Measurements from ENCODE around the gene ATP2C2. TPM values are rescaled to one million over a fixed set of nuclear protein-coding genes. Genes with fewer than 3 reads are reported as not detected.

Gene ATP2C2
- polyA plus RNA-seq, 4 donors: 4.0 to 45.7 (median 15.6) TPM

- no peaks in the 10 kb centered on the region for H3K4me1 ChIP-seq (ENCODE audit: control insufficient read depth in 3 of 3, insufficient read depth in 2 of 3, low read depth in 1 of 3, low read length in 2 of 3)
- no peaks in the 10 kb centered on the region for H3K27me3 ChIP-seq (ENCODE audit: control insufficient read depth in 3 of 3, insufficient read depth in 3 of 3, low read length in 3 of 3)
- 85 to 93% (median 88%) methylated on average over 33 of the region's 33 CpGs for whole genome bisulfite sequencing, 3 donors
- DNase-seq (no peak), FAIRE-seq (no peak)
- H3K4me3 ChIP-seq (ENCODE audit: low read depth in 1 of 3, low read length in 3 of 3): no peak overlapping the region
- H3K9me3 ChIP-seq (ENCODE audit: control insufficient read depth in 2 of 2, insufficient read depth in 1 of 2, low read depth in 1 of 2, low read length in 1 of 2): no peaks in the 10 kb centered on the region
- H3K36me3 ChIP-seq (ENCODE audit: control insufficient read depth in 3 of 3, insufficient read depth in 2 of 3, low read depth in 1 of 3, low read length in 3 of 3): peaks cover 5 to 68% (median 8%) of the 10 kb centered on the region in 3 donors
- H3K27ac ChIP-seq (ENCODE audit: low read depth in 1 of 3, low read length in 2 of 3): no peak overlapping the region
These were observed 113.9 kb downstream of the ATP2C2 start for GRCh38 chr16:84482001-84482891.

DNA sequence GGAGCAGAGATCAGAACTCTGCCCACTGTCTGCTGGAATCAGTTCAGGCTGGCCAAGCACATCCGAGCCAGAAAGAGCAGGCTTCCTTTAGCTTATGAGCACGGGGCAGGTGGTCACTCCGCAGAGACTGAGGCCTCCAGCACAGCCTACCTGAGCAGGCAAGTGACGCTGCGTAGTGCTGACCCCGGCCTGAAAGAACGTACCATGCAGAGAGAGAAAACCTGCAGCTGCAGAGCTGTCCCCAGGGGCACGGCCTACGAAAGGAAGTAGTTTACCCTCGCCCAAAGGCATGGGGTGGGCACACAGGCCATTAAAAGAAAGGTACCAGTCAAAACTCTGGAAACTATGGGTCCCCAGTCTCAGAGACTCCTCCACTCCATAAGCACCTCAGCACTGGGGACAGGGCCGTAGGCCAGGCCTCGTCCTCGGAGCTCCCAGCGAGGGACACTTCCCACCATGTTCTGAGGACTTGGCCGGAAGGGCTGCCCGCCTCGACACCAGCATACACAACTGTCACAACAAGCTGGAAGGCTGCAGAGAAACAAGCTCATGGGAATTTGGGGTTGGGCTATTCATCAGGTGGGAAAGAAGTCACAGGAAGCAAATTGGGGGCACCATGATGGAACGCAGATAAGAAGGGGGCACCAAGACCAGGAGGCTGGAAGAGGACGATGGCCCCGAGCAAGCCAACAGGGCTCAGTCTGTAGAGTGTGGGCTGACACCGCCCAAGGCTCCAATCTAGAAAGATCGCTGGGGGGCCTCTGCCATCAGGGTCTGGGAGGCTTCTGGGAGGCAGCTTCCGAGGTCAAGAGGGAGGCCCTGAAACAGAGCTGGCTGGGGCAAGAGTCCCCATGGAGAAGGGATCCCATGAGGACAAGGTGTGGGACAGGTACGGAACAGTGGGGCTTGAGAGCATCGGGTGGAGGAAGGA, 114.9 kb downstream of the ATP2C2 start:
- DNase-seq: no peak

DNA sequence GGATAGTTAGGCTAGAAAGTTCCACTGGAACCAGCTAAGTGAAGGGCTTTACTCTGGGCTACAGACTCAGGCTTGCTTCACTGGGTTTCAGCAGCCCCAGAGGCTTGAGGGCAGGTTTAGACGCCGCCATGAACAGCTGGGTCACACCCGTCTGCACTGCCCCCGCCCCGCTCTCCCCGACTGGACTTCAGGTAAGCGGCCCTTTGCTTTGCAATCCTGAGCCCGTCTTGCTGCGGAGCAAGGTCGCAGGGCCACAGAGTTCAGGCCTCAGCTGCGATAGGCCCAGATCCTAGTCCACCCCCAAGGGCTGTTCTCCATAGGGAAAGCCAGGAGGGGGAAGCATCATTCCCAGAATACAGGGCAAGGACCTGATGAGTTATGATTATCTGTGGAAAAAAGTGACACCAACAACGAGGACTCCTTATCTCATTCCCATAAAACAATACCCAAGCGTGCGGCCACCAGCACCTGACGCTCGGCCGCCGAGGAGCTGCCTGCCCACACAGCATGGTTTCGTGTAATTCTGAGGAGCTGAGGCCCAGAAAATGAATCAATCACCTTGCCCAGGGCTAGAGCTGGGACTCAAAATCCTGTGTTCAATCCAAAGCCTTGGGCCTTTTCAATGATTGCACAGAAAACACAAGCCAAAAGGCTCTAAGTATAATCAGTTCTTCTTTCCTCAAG, 115.7 kb downstream of the ATP2C2 start:
- Histone ChIP-seq H3K27me3 (ENCODE audit: control insufficient read depth in 3 of 3, insufficient read depth in 3 of 3, low read length in 3 of 3) (no peaks in the 10 kb centered on the region), H3K27ac (ENCODE audit: low read depth in 1 of 3, low read length in 2 of 3) (no peak overlapping the region), H3K36me3 (ENCODE audit: control insufficient read depth in 3 of 3, insufficient read depth in 2 of 3, low read depth in 1 of 3, low read length in 3 of 3) (peaks cover 5 to 71% (median 10%) of the 10 kb centered on the region in 3 donors), H3K9me3 (ENCODE audit: control insufficient read depth in 2 of 2, insufficient read depth in 1 of 2, low read depth in 1 of 2, low read length in 1 of 2) (no peaks in the 10 kb centered on the region), H3K4me1 (ENCODE audit: control insufficient read depth in 3 of 3, insufficient read depth in 2 of 3, low read depth in 1 of 3, low read length in 2 of 3) (no peaks in the 10 kb centered on the region), H3K4me3 (ENCODE audit: low read depth in 1 of 3, low read length in 3 of 3) (no peak overlapping the region)
- no peak for DNase-seq
- 82 to 90% (median 87%) methylated on average over 19 of the region's 19 CpGs for WGBS, 3 donors
- no peak for FAIRE-seq

More for the DNA sequence above, 114.9 kb downstream of the ATP2C2 start:
- Histone ChIP-seq H3K4me3 (ENCODE audit: low read depth in 1 of 3, low read length in 3 of 3) (no peak overlapping the region), H3K36me3 (ENCODE audit: control insufficient read depth in 3 of 3, insufficient read depth in 2 of 3, low read depth in 1 of 3, low read length in 3 of 3) (peaks cover 5 to 73% (median 10%) of the 10 kb centered on the region in 3 donors), H3K27ac (ENCODE audit: low read depth in 1 of 3, low read length in 2 of 3) (no peak overlapping the region), H3K4me1 (ENCODE audit: control insufficient read depth in 3 of 3, insufficient read depth in 2 of 3, low read depth in 1 of 3, low read length in 2 of 3) (no peaks in the 10 kb centered on the region), H3K27me3 (ENCODE audit: control insufficient read depth in 3 of 3, insufficient read depth in 3 of 3, low read length in 3 of 3) (no peaks in the 10 kb centered on the region), H3K9me3 (ENCODE audit: control insufficient read depth in 2 of 2, insufficient read depth in 1 of 2, low read depth in 1 of 2, low read length in 1 of 2) (no peaks in the 10 kb centered on the region)
- WGBS, 3 donors: 93 to 97% (median 97%) methylated on average over 25 of the region's 25 CpGs
- FAIRE-seq: no peak

- Histone ChIP-seq H3K27ac (ENCODE audit: low read depth in 1 of 3, low read length in 2 of 3) (no peak overlapping the region), H3K4me1 (ENCODE audit: control insufficient read depth in 3 of 3, insufficient read depth in 2 of 3, low read depth in 1 of 3, low read length in 2 of 3) (no peaks in the 10 kb centered on the region), H3K9me3 (ENCODE audit: control insufficient read depth in 2 of 2, insufficient read depth in 1 of 2, low read depth in 1 of 2, low read length in 1 of 2) (no peaks in the 10 kb centered on the region), H3K36me3 (ENCODE audit: control insufficient read depth in 3 of 3, insufficient read depth in 2 of 3, low read depth in 1 of 3, low read length in 3 of 3) (peaks cover 5 to 70% (median 7%) of the 10 kb centered on the region in 3 donors), H3K4me3 (ENCODE audit: low read depth in 1 of 3, low read length in 3 of 3) (no peak overlapping the region), H3K27me3 (ENCODE audit: control insufficient read depth in 3 of 3, insufficient read depth in 3 of 3, low read length in 3 of 3) (no peaks in the 10 kb centered on the region)
- no peak for FAIRE-seq
- peak; percentile 62 to 72 for DNase-seq
- WGBS, 3 donors: 43 to 61% (median 55%) methylated on average over 15 of the region's 15 CpGs
These were observed 116.4 kb downstream of the ATP2C2 start for GRCh38 chr16:84484579-84485254.

DNA sequence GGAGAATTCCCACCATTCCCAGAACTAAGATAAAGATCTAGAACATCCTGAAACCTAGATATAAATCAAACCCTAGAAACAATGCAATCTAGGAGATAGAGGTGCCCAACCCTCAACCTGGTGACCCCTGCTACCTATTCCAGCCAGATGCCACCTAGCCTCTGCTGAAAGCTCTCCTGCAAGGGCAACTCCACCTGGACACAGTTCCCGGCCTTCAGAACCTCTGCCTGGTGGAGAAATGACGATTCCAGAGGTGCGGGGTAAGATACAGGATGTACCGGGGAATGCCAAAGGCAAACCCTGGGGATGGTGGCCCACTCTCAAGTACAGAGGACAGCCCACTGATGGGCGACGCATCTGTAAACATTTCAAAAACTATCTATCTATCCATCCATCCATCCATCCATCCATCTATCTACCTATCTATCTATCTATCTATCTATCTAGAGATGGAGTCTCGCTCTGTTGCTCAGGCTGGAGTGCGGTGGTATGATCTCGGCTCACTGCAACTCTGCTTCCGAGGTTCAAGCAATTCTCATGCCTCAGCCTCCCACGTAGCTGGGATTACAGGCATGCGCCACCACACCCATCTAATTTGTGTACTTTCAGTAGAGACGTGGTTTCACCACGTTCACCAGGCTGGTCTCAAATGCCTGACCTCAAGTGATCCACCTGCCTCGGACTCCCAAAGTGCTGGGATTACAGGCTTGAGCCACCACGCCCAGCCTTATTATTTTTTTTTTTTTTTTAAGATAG, 117.1 kb downstream of the ATP2C2 start:
- no peaks in the 10 kb centered on the region for H3K27me3 ChIP-seq (ENCODE audit: control insufficient read depth in 3 of 3, insufficient read depth in 3 of 3, low read length in 3 of 3)
- H3K27ac ChIP-seq (ENCODE audit: low read depth in 1 of 3, low read length in 2 of 3): no peak overlapping the region
- no peak for FAIRE-seq
- no peak overlapping the region for H3K4me3 ChIP-seq (ENCODE audit: low read depth in 1 of 3, low read length in 3 of 3)
- H3K9me3 ChIP-seq (ENCODE audit: control insufficient read depth in 2 of 2, insufficient read depth in 1 of 2, low read depth in 1 of 2, low read length in 1 of 2): no peaks in the 10 kb centered on the region
- H3K36me3 ChIP-seq (ENCODE audit: control insufficient read depth in 3 of 3, insufficient read depth in 2 of 3, low read depth in 1 of 3, low read length in 3 of 3): peaks cover 2 to 64% (median 5%) of the 10 kb centered on the region in 3 donors
- DNase-seq: no peak
- H3K4me1 ChIP-seq (ENCODE audit: control insufficient read depth in 3 of 3, insufficient read depth in 2 of 3, low read depth in 1 of 3, low read length in 2 of 3): no peaks in the 10 kb centered on the region
- 84 to 92% (median 90%) methylated on average over 16 of the region's 16 CpGs for WGBS, 3 donors

DNA sequence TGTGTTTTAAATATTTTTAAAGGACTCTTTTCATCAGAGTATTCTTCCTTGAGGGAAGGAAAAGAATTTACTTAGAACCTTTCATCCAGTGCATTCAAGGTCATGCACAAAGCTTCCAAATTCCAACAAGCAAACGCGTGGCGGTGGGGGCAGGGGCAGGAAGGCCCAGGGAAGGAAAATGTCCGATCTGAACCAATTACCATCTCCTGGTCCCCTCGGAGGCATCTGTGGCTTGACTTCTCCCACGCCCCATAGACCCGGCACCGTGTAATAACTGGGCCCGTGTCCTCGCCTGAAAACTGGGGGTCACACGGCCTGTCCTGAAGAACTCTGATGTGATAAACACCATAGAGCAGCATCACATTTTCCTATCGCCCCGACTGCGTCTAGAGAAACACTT, 117.8 kb downstream of the ATP2C2 start:
- H3K36me3 ChIP-seq (ENCODE audit: control insufficient read depth in 3 of 3, insufficient read depth in 2 of 3, low read depth in 1 of 3, low read length in 3 of 3): peaks cover 1 to 61% (median 2%) of the 10 kb centered on the region in 3 donors

DNA sequence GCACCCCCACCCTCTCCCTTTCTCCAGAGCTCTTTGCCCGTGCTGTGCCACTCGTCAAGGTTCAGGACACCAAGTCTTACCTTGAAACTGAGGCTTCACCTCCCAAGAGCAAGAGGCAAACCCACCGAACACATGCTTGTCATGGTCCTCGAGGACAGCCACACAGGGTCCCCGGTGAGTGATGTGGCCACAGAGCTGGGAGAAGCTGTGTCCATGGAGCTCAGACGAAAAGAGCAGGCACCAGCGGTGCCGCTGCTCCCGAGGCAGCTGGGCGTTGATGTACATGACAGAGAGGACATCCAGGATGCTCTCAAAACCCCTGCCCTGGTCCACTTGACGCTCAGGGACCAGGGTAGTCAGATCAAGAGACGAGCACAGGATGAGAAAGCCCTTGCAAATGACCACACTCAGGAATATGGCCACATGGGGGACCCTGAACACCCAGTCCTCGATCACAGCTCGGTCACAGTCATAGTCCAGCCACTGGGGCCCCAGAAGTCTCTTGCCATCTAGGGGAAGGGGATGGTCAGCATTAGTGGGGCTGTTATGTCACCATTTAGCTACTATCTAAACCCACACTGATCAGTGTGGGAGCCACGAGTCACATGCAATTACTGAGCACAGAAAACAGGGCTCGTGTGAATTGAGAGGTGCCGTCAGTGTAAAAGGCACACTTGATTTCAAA, 118.4 kb downstream of the ATP2C2 start:
- FAIRE-seq: no peak
- 93 to 96% (median 93%) methylated on average over 17 of the region's 17 CpGs for WGBS, 3 donors
- H3K36me3 ChIP-seq (ENCODE audit: control insufficient read depth in 3 of 3, insufficient read depth in 2 of 3, low read depth in 1 of 3, low read length in 3 of 3): peaks cover 1 to 61% (median 2%) of the 10 kb centered on the region in 3 donors
- no peak overlapping the region for H3K4me3 ChIP-seq (ENCODE audit: low read depth in 1 of 3, low read length in 3 of 3)
- H3K27me3 ChIP-seq (ENCODE audit: control insufficient read depth in 3 of 3, insufficient read depth in 3 of 3, low read length in 3 of 3): no peaks in the 10 kb centered on the region
- no peak for DNase-seq
- no peaks in the 10 kb centered on the region for H3K4me1 ChIP-seq (ENCODE audit: control insufficient read depth in 3 of 3, insufficient read depth in 2 of 3, low read depth in 1 of 3, low read length in 2 of 3)
- H3K9me3 ChIP-seq (ENCODE audit: control insufficient read depth in 2 of 2, insufficient read depth in 1 of 2, low read depth in 1 of 2, low read length in 1 of 2): no peaks in the 10 kb centered on the region
- no peak overlapping the region for H3K27ac ChIP-seq (ENCODE audit: low read depth in 1 of 3, low read length in 2 of 3)

More for the DNA sequence above, 117.8 kb downstream of the ATP2C2 start:
- H3K27ac ChIP-seq (ENCODE audit: low read depth in 1 of 3, low read length in 2 of 3): no peak overlapping the region
- FAIRE-seq (no peak), DNase-seq (no peak)
- whole genome bisulfite sequencing, 3 donors: 89% methylated on average over 14 of the region's 14 CpGs
- H3K9me3 ChIP-seq (ENCODE audit: control insufficient read depth in 2 of 2, insufficient read depth in 1 of 2, low read depth in 1 of 2, low read length in 1 of 2): no peaks in the 10 kb centered on the region
- no peak overlapping the region for H3K4me3 ChIP-seq (ENCODE audit: low read depth in 1 of 3, low read length in 3 of 3)
- no peaks in the 10 kb centered on the region for H3K27me3 ChIP-seq (ENCODE audit: control insufficient read depth in 3 of 3, insufficient read depth in 3 of 3, low read length in 3 of 3)
- no peaks in the 10 kb centered on the region for H3K4me1 ChIP-seq (ENCODE audit: control insufficient read depth in 3 of 3, insufficient read depth in 2 of 3, low read depth in 1 of 3, low read length in 2 of 3)

All from small intestine (tissue), 7 donors.